ENCODE measurements around the gene SERPINA4.
"Not testable (repeated sequence)": the region's sequence is repeated elsewhere in the genome, so short reads cannot be mapped to it uniquely, and the experiment has no call there.

GRCh38 chr14:94577472-94577871, 16.2 kb downstream of the SERPINA4 start:
- TF ChIP-seq CTCF, POLR2A (IDR thresholded peaks at IDR 0.05): not testable (repeated sequence)

Data from suprapubic skin (tissue), 3 donors.